Muscle of leg (tissue), 10 donors: ENCODE measurements around the gene EDA2R. TPM values are rescaled to one million over a fixed set of nuclear protein-coding genes. Genes with fewer than 3 reads are reported as not detected.

Experiments
- DNase-seq: peaks from one replicate; pipeline ENCODE4 v3.0.0; 2013
- H3K27ac ChIP-seq: one replicate; pipeline ENCODE4 v1.5.1; 2013; ENCODE audit warnings: mild to moderate bottlenecking, low read length, control low read depth
- H3K27me3 ChIP-seq: one replicate; pipeline ENCODE4 v1.6.1; 2013; ENCODE audit warnings: low read length; ENCODE audit not compliant: control insufficient read depth, insufficient read depth
- H3K36me3 ChIP-seq: one replicate; pipeline ENCODE4 v1.6.1; 2013; ENCODE audit warnings: low read length; ENCODE audit not compliant: control insufficient read depth, insufficient read depth
- H3K4me1 ChIP-seq: one replicate; pipeline ENCODE4 v1.6.1; 2013; ENCODE audit warnings: low read length; ENCODE audit not compliant: control insufficient read depth, insufficient read depth
- H3K4me3 ChIP-seq: one replicate; pipeline ENCODE4 v1.5.1; 2013; ENCODE audit warnings: low read length, control low read depth
- H3K9me3 ChIP-seq: replicated peaks from 2 replicates; pipeline ENCODE4 v1.6.1; 2013; ENCODE audit warnings: low read depth, low read length; ENCODE audit not compliant: control insufficient read depth
- polyA plus RNA-seq, 8 donors: library from polyadenylated mRNA; unstranded; fragments of 120-200 nt; gene quantifications; one replicate each; pipeline versions ENCODE4 v1.2.1 to v1.2.3, GENCODE V29; 2013; ENCODE audit warnings: inconsistent platforms in 1 of 8, low replicate concordance in 1 of 8; ENCODE audit not compliant: insufficient read length in 8 of 8, insufficient read depth in 1 of 8
- total RNA-seq: library from RNA; stranded (reverse); fragments of 120-200 nt; gene quantifications from one replicate; pipeline ENCODE4 v1.2.4, GENCODE V29; 2013

Gene EDA2R
- total and polyA plus RNA-seq, 9 donors: 2.2 to 7.1 (median 3.5) TPM

DNA sequence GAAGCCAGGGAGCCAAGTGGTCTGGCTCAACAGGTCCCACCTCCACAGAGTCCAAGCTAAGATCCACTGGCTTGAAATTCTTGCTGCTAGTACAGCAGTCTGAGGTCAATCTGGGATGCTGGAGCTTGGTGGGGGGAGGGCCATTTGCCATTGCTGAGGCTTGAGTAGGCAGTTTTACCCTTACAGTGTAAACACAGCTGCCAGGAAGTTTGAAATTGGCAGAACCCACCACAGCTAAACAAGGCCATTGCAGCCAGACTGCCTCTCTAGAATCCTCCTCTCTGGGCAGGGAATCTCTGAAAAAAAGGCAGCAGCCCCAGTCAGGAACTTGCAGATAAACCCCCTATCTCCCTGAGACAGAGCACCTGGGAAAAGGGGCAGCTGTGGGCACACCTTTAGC lies 84.9 kb downstream of the EDA2R start:
- Histone ChIP-seq H3K27ac (no peak overlapping the region), H3K4me3 (no peak overlapping the region), H3K4me1 (no peaks in the 10 kb centered on the region), H3K27me3 (no peaks in the 10 kb centered on the region), H3K9me3 (peaks cover 13% of the 10 kb centered on the region), H3K36me3 (no peaks in the 10 kb centered on the region)
- DNase-seq: no peak

DNA sequence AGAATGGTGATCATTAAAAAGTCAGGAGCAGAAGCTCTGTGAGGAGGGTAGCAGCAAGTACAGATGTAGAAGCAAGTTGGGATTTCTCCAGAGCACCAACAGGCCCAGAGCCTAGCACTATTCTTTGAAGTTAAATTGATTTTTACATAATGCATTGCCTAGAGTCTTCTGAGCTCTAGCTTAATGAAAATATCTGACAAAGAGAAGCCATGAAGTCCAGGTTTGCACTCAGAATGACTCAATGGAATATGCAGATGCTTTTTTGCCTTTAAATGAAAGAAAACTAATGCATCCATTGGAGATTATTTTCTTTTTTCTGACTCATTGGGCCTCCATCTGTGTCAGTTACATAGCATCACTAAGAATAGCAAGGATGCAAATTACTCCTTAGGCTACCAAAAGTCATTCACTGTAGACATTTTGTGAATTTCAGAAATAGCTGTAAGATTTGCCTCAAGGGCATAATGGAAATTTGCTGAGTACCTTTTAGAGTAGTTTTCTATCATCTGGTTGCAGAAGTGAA lies 91.0 kb downstream of the EDA2R start:
- peaks cover 3% of the 10 kb centered on the region for H3K9me3 ChIP-seq
- no peak overlapping the region for H3K27ac ChIP-seq
- no peaks in the 10 kb centered on the region for H3K4me1 ChIP-seq

More for the DNA sequence above, 91.0 kb downstream of the EDA2R start:
- DNase-seq: no peak
- Histone ChIP-seq H3K27me3 (no peaks in the 10 kb centered on the region), H3K36me3 (no peaks in the 10 kb centered on the region), H3K4me3 (no peak overlapping the region)
